ENCODE measurements around the gene LITAF. TPM values are rescaled to one million over a fixed set of nuclear protein-coding genes. Genes with fewer than 3 reads are reported as not detected.

Gene LITAF
- total RNA-seq, 1 experiment from 2014 or later, result 73.0 TPM

GRCh38 chr16:11560701-11561453 is 25.8 kb downstream of the LITAF start (continued):
- TF ChIP-seq AFF4 (CRISPR knock-in tag; IDR thresholded peaks at IDR 0.05; ENCODE audit: borderline replicate concordance) (no peak), ZNF281 (CRISPR knock-in tag; IDR thresholded peaks at IDR 0.05) (no peak), ZNF232 (CRISPR knock-in tag; IDR thresholded peaks at IDR 0.05) (no peak), CTCF (IDR thresholded peaks at IDR 0.05) (no peak), GTF2I (CRISPR knock-in tag; conservative IDR thresholded peaks at IDR 0.05) (no peak), ATF2 (CRISPR knock-in tag; IDR thresholded peaks at IDR 0.05; ENCODE audit: borderline replicate concordance, low read depth) (no peak), GRHL2 (CRISPR knock-in tag; IDR thresholded peaks at IDR 0.05; ENCODE audit: insufficient replicate concordance, severe bottlenecking) (no peak), TEAD1 (CRISPR knock-in tag; IDR thresholded peaks at IDR 0.05) (no peak), HMGXB4 (CRISPR knock-in tag; IDR thresholded peaks at IDR 0.05) (no peak), E2F4 (CRISPR knock-in tag; IDR thresholded peaks at IDR 0.05; ENCODE audit: borderline replicate concordance, low read depth) (no peak), NFATC4 (CRISPR knock-in tag; IDR thresholded peaks at IDR 0.05) (no peak), NR2C2 (CRISPR knock-in tag; IDR thresholded peaks at IDR 0.05) (no peak), IRF1 (CRISPR knock-in tag; IDR thresholded peaks at IDR 0.05) (no peak)
